Middle frontal gyrus (tissue), 1 donor: ENCODE results near the gene DDX59.
"Not testable (repeated sequence)": the region's sequence is repeated elsewhere in the genome, so short reads cannot be mapped to it uniquely, and the experiment has no call there.

Experiments used
- DNase-seq: peaks from one replicate; pipeline ENCODE4 v3.0.0-alpha.2; 2015; ENCODE audit warnings: low spot score; ENCODE audit errors: extremely low spot score

Gene DDX59

GRCh38 chr1:200630515-200630899, 39.2 kb downstream of the DDX59 start:
- not testable (repeated sequence) for DNase-seq

GRCh38 chr1:200629876-200630514, 39.7 kb downstream of the DDX59 start:
- no peak for DNase-seq

GRCh38 chr1:200628223-200628881, 41.4 kb downstream of the DDX59 start:
- DNase-seq = no peak

GRCh38 chr1:200627575-200628222, 42.0 kb downstream of the DDX59 start:
- no peak for DNase-seq

- no peak for DNase-seq
Observed at GRCh38 chr1:200626853-200627534, 42.7 kb downstream of the DDX59 start.

GRCh38 chr1:200625381-200625824, 44.3 kb downstream of the DDX59 start:
- no peak for DNase-seq

GRCh38 chr1:200624679-200625335, 44.9 kb downstream of the DDX59 start:
- no peak for DNase-seq

- DNase-seq = peak; percentile 78
Observed at GRCh38 chr1:200620273-200621131, 49.2 kb downstream of the DDX59 start, which contains the start of gene KIF14. TSS of gene KIF14 (minus strand) at chr1:200620751. CDS start at chr1:200618723, 2,028 bp downstream.

- no peak for DNase-seq
Observed at GRCh38 chr1:200619894-200620272, 49.8 kb downstream of the DDX59 start.

- DNase-seq = no peak
Observed at GRCh38 chr1:200610846-200611245, 58.9 kb downstream of the DDX59 start.

GRCh38 chr1:200602632-200603031, 67.1 kb downstream of the DDX59 start:
- DNase-seq = no peak
